ENCODE data around the gene LTC4S. TPM values are rescaled to one million over a fixed set of nuclear protein-coding genes. Genes with fewer than 3 reads are reported as not detected.
A peak's percentile ranks its signal among the peaks of the same experiment; 100 is the strongest.

Gene LTC4S
- total and polyA plus RNA-seq, 2 donors (not counting 3 experiments of a cell fraction or from before 2014, with no cell fraction given), result 0.95 to 6.3 TPM

- Histone ChIP-seq H3K27me3 (ENCODE audit: control insufficient read depth in 2 of 2, insufficient read depth in 2 of 2, low read length in 2 of 2) (no peaks in the 10 kb centered on the region), H3K4me2 (ENCODE audit: insufficient read depth, low read length) (no peak overlapping the region), H3K27ac (ENCODE audit: insufficient read depth, low read depth, low read length) (no peak overlapping the region), H3K4me3 (replicated peaks in 1 of 3; ENCODE audit: insufficient read depth in 1 of 3, low read depth in 1 of 3, low read length in 3 of 3) (no peak overlapping the region), H3K9ac (replicated peaks; ENCODE audit: extremely low read depth, insufficient read depth, low read length) (no peak overlapping the region), H3K79me2 (ENCODE audit: control insufficient read depth, insufficient read depth, low read length) (no peaks in the 10 kb centered on the region), H3K4me1 (ENCODE audit: control insufficient read depth, extremely low read depth, insufficient read depth, low read length) (no peaks in the 10 kb centered on the region), H2AFZ (ENCODE audit: low read depth, low read length) (no peak overlapping the region), H3K36me3 (ENCODE audit: control insufficient read depth in 2 of 2, extremely low read depth in 1 of 2, insufficient read depth in 2 of 2, low read length in 2 of 2) (peaks cover 4 to 25% of the 10 kb centered on the region in 2 experiments), H3K9me3 (replicated peaks; ENCODE audit: control insufficient read depth, insufficient read depth, low read length) (no peaks in the 10 kb centered on the region), H4K20me1 (replicated peaks; ENCODE audit: control insufficient read depth, extremely low read depth, insufficient read depth, low read length) (no peaks in the 10 kb centered on the region), H3K9me1 (replicated peaks; ENCODE audit: control insufficient read depth, extremely low read depth, insufficient read depth, low read length) (no peaks in the 10 kb centered on the region)
- intact Hi-C loops (cut with micrococcal nuclease), result no loop called here
- dilution Hi-C loops (cut with MboI; ENCODE audit: extremely low pct_ligation_motif_present, low sequenced_read_pairs), result no loop called here
- TF ChIP-seq GATA2 (IDR thresholded peaks at IDR 0.05; ENCODE audit: insufficient read depth, insufficient read length, low read depth, low read length), result no peak
- TF ChIP-seq POLR2A (IDR thresholded peaks at IDR 0.05; ENCODE audit: low read depth, low read length), result peak; percentile 41
- TF ChIP-seq MYC (IDR thresholded peaks at IDR 0.05; ENCODE audit: low read depth, low read length), result no peak
- TF ChIP-seq POLR2AphosphoS5 (IDR thresholded peaks at IDR 0.05; ENCODE audit: insufficient read depth, low read depth, low read length), result no peak
- no peak for TF ChIP-seq CTCF (IDR thresholded peaks at IDR 0.05; ENCODE audit: extremely low read depth in 1 of 2, insufficient read depth in 1 of 2, low read depth in 1 of 2, low read length in 2 of 2)
- no peak for TF ChIP-seq EZH2 (IDR thresholded peaks at IDR 0.05; ENCODE audit: borderline replicate concordance, low read depth, low read length, severe bottlenecking)
- DNase-seq (ENCODE audit: low read depth, low spot score) (no peak), FAIRE-seq (no peak)
- CTCF ChIA-PET, result no interaction called here
- POLR2A ChIA-PET, result no interaction called here
- no TSS peak for BruUV-seq (replicated peaks)
Observed at GRCh38 chr5:179840766-179841165, 47.0 kb downstream of the LTC4S start.

- H3K79me2 ChIP-seq (ENCODE audit: control insufficient read depth, insufficient read depth, low read length), result no peaks in the 10 kb centered on the region
- no peaks in the 10 kb centered on the region for H3K9me3 ChIP-seq (replicated peaks; ENCODE audit: control insufficient read depth, insufficient read depth, low read length)
- TF ChIP-seq CTCF (IDR thresholded peaks at IDR 0.05; ENCODE audit: extremely low read depth in 1 of 2, insufficient read depth in 1 of 2, low read depth in 1 of 2, low read length in 2 of 2), result no peak
- TF ChIP-seq MAX (IDR thresholded peaks at IDR 0.05; ENCODE audit: insufficient read depth, insufficient read length), result no peak
- no peak for TF ChIP-seq EZH2 (IDR thresholded peaks at IDR 0.05; ENCODE audit: borderline replicate concordance, low read depth, low read length, severe bottlenecking)
- no peak for TF ChIP-seq POLR2A (IDR thresholded peaks at IDR 0.05; ENCODE audit: low read depth, low read length)
- TF ChIP-seq POLR2AphosphoS5 (IDR thresholded peaks at IDR 0.05; ENCODE audit: insufficient read depth, low read depth, low read length), result no peak
- no peak for TF ChIP-seq JUN (IDR thresholded peaks at IDR 0.05; ENCODE audit: borderline replicate concordance, insufficient read depth, insufficient read length, low read depth)
- TF ChIP-seq GATA2 (IDR thresholded peaks at IDR 0.05; ENCODE audit: insufficient read depth, insufficient read length, low read depth, low read length), result no peak
- no peak for TF ChIP-seq FOS (IDR thresholded peaks at IDR 0.05; ENCODE audit: borderline replicate concordance, insufficient read depth, low read length)
- TF ChIP-seq MYC (IDR thresholded peaks at IDR 0.05; ENCODE audit: low read depth, low read length), result no peak
- no peak overlapping the region for H3K4me3 ChIP-seq (replicated peaks in 1 of 3; ENCODE audit: insufficient read depth in 1 of 3, low read depth in 1 of 3, low read length in 3 of 3)
- H2AFZ ChIP-seq (ENCODE audit: low read depth, low read length), result no peak overlapping the region
- DNase-seq (ENCODE audit: low read depth, low spot score) (no peak), FAIRE-seq (no peak)
- H3K4me2 ChIP-seq (ENCODE audit: insufficient read depth, low read length), result no peak overlapping the region
- no TSS peak for BruUV-seq (replicated peaks)
- no peak overlapping the region for H3K27ac ChIP-seq (ENCODE audit: insufficient read depth, low read depth, low read length)
- H3K36me3 ChIP-seq (ENCODE audit: control insufficient read depth in 2 of 2, extremely low read depth in 1 of 2, insufficient read depth in 2 of 2, low read length in 2 of 2), result peaks cover 4 to 17% of the 10 kb centered on the region in 2 experiments
- no peaks in the 10 kb centered on the region for H3K9me1 ChIP-seq (replicated peaks; ENCODE audit: control insufficient read depth, extremely low read depth, insufficient read depth, low read length)
- ChIA-PET POLR2A (no interaction called here), CTCF (no interaction called here)
- H4K20me1 ChIP-seq (replicated peaks; ENCODE audit: control insufficient read depth, extremely low read depth, insufficient read depth, low read length), result no peaks in the 10 kb centered on the region
- H3K4me1 ChIP-seq (ENCODE audit: control insufficient read depth, extremely low read depth, insufficient read depth, low read length), result no peaks in the 10 kb centered on the region
- no peak overlapping the region for H3K9ac ChIP-seq (replicated peaks; ENCODE audit: extremely low read depth, insufficient read depth, low read length)
- dilution Hi-C loops (cut with MboI; ENCODE audit: extremely low pct_ligation_motif_present, low sequenced_read_pairs) (no loop called here), intact Hi-C loops (cut with micrococcal nuclease) (no loop called here)
- H3K27me3 ChIP-seq (ENCODE audit: control insufficient read depth in 2 of 2, insufficient read depth in 2 of 2, low read length in 2 of 2), result no peaks in the 10 kb centered on the region
Observed at GRCh38 chr5:179841621-179842020, 47.8 kb downstream of the LTC4S start.

All from endothelial cell of umbilical vein (primary cell).